K562 (cell line): ENCODE results near the gene B3GNT7. TPM values are rescaled to one million over a fixed set of nuclear protein-coding genes. Genes with fewer than 3 reads are reported as not detected.

Source experiments
- ATAC-seq: fragments of 200-7000 bp; cut with Tn5 transposase; 3 replicates; pipeline ENCODE4 v1.9.1; 2020; ENCODE audit warnings: moderate library complexity
- BruUV-seq: library from RNA; stranded (reverse); fragments of 400-500 nt; replicated peaks from 2 replicates; lab custom pipeline; 2021; lab: Mats Ljungman, UMichigan
- CTCF ChIA-PET: fragments of 300-600 bp; formaldehyde crosslinking; extraction: SDS; loops from one replicate; lab custom pipeline; 2021; ENCODE audit warnings: low intra/inter-chr PET ratio; lab: Yijun Ruan, JAX
- POLR2A ChIA-PET: fragments of 300-600, 350-650 bp; sonication (Branson Sonifier 250); formaldehyde crosslinking; extraction: SDS; loops from one replicate; lab custom pipeline; 2021; ENCODE audit warnings: antibody characterized with exemption, inconsistent platforms; lab: Yijun Ruan, JAX
- DNase-seq, 4 experiments: peaks; one replicate each; pipeline versions ENCODE4 v3.0.0 to v3.0.0-alpha.2; 2011 to 2018; ENCODE audit warnings: low spot score in 3 of 4, mixed read lengths in 3 of 4; ENCODE audit errors: extremely low read depth in 1 of 4
- FAIRE-seq: peaks from 2 replicates; lab custom pipeline; 2011; peaks lifted over from hg19 to GRCh38; lab: Jason Lieb, UNC
- H2AFZ ChIP-seq: 2 replicates; pipeline ENCODE4 v1.6.0; 2011; ENCODE audit warnings: low read depth, low read length, control low read depth, inconsistent platforms
- H3K27ac ChIP-seq: fragments of 200-600 bp; 3 replicates; pipeline ENCODE4 v1.8.0; 2011; ENCODE audit warnings: low read depth, mild to moderate bottlenecking, control low read depth, inconsistent platforms, low read length, moderate library complexity, mixed read lengths; ENCODE audit errors: extremely low read depth
- H3K27me3 ChIP-seq, 2 experiments: fragments of 300-600 bp in 1 of 2; 2 replicates in 1 of 2; 3 replicates in 1 of 2; pipeline versions ENCODE4 v1.6.0 to v1.8.0; 2011; ENCODE audit warnings: inconsistent platforms in 2 of 2, low read length in 2 of 2, mild to moderate bottlenecking in 1 of 2, mixed read lengths in 1 of 2, moderate library complexity in 1 of 2; ENCODE audit not compliant: control insufficient read depth in 2 of 2, insufficient read depth in 2 of 2
- H3K36me3 ChIP-seq: fragments of 300-600 bp; 3 replicates; pipeline ENCODE4 v1.8.0; 2011; ENCODE audit warnings: mild to moderate bottlenecking, low read length, inconsistent platforms; ENCODE audit not compliant: control insufficient read depth, insufficient read depth
- H3K4me1 ChIP-seq, 2 experiments: fragments of 200-600 bp in 1 of 2; replicated peaks in 1 of 2; 2 replicates in 1 of 2; 3 replicates in 1 of 2; pipeline versions ENCODE4 v1.5.1 to v1.8.0; 2011; ENCODE audit warnings: inconsistent platforms in 2 of 2, low read length in 2 of 2, mild to moderate bottlenecking in 1 of 2, mixed read lengths in 1 of 2, moderate library complexity in 1 of 2; ENCODE audit not compliant: control insufficient read depth in 2 of 2, insufficient read depth in 2 of 2
- H3K4me2 ChIP-seq: 2 replicates; pipeline ENCODE4 v1.6.1; 2011; ENCODE audit warnings: low read length, control low read depth, inconsistent platforms, mixed read lengths; ENCODE audit not compliant: insufficient read depth
- H3K4me3 ChIP-seq: fragments of 200-600 bp; sonication (generic), shearing (Covaris generic); 2 replicates; pipeline ENCODE4 v1.5.1; 2016; ENCODE audit warnings: control low read depth, inconsistent platforms
- H3K79me2 ChIP-seq: fragments of 200-600 bp; 3 replicates; pipeline ENCODE4 v1.8.0; 2011; ENCODE audit warnings: low read length, inconsistent platforms; ENCODE audit not compliant: control insufficient read depth, insufficient read depth
- H3K9ac ChIP-seq, 2 experiments: 2 replicates each; pipeline versions ENCODE4 v1.6.0 to v1.6.1; 2011; ENCODE audit warnings: low read depth in 2 of 2, low read length in 2 of 2, control low read depth in 1 of 2, inconsistent platforms in 1 of 2, mild to moderate bottlenecking in 1 of 2, mixed read lengths in 1 of 2; ENCODE audit not compliant: insufficient read depth in 1 of 2
- H3K9me1 ChIP-seq: one replicate; pipeline ENCODE4 v1.6.0; 2011; ENCODE audit warnings: inconsistent platforms, mild to moderate bottlenecking, low read length, moderate library complexity; ENCODE audit not compliant: control insufficient read depth, insufficient read depth
- H3K9me3 ChIP-seq: replicated peaks from 2 replicates; pipeline ENCODE4 v1.5.1; 2011; ENCODE audit warnings: low read depth, low read length, inconsistent platforms; ENCODE audit not compliant: control insufficient read depth, insufficient read depth
- H4K20me1 ChIP-seq: replicated peaks from 2 replicates; pipeline ENCODE4 v1.6.1; 2011; ENCODE audit warnings: low read length, inconsistent platforms, mixed read lengths; ENCODE audit not compliant: control insufficient read depth, insufficient read depth
- ESRRA ChIP-seq: fragments of 450-650 bp; IDR thresholded peaks from 2 replicates; pipeline ENCODE4 v1.6.1; 2014; ENCODE audit warnings: low read depth, mild to moderate bottlenecking, moderate library complexity, borderline replicate concordance
- GABPB1 ChIP-seq: sonication (generic); formaldehyde crosslinking; IDR thresholded peaks from 2 replicates; pipeline ENCODE4 v1.8.0; 2022; ENCODE audit warnings: mild to moderate bottlenecking, missing genetic modification reagents
- GTF2E2 ChIP-seq: fragments of 200-800 bp; sonication (Bioruptor generic); IDR thresholded peaks from 2 replicates; pipeline ENCODE4 v1.6.1; 2016; ENCODE audit warnings: missing genetic modification characterization, missing compliant biosample characterization
- NUFIP1 ChIP-seq: fragments of 450-650 bp; IDR thresholded peaks from 2 replicates; pipeline ENCODE4 v1.6.1; 2018; ENCODE audit not compliant: partially characterized antibody
- RHOXF2B ChIP-seq: fragments of 250-450 bp; sonication (Bioruptor Pico); conservative IDR thresholded peaks from 2 replicates; pipeline ENCODE4 v1.5.1; 2021
- SMARCE1 ChIP-seq: fragments of 450-650 bp; IDR thresholded peaks from 2 replicates; pipeline ENCODE4 v1.7.1; 2016; ENCODE audit warnings: mild to moderate bottlenecking
- WGBS: fragments of 100-300 bp; shearing (Covaris generic); methylation state at CpG from one replicate; pipeline ENCODE4 v1.1.6; 2016; ENCODE audit warnings: low coverage, mixed read lengths; ENCODE audit not compliant: insufficient coverage; ENCODE audit errors: missing lambda C conversion rate; 5-methylcytosine and 5-hydroxymethylcytosine counted together
- in situ Hi-C: fragments of 300-500 bp; cut with MboI; formaldehyde crosslinking; loops from 4 replicates; pipeline ENCODE4 v1.15.0; 2018; ENCODE audit warnings: inconsistent platforms, mixed read lengths
- intact Hi-C: fragments of 100-400 bp; cut with micrococcal nuclease; formaldehyde crosslinking; loops from 2 replicates; pipeline ENCODE4 v1.14.2; 2022
- polyA plus RNA-seq, 8 experiments: library from polyadenylated mRNA; depleted of rRNA in 4 of 8; stranded (reverse) in 5 of 8; unstranded in 3 of 8; fragments of >200 nt; fragmentation: Nextera tagmentation in 2 of 8; fragmentation: Illumina TruSeq in 1 of 8; extraction: Ambion mirVana in 2 of 8; extraction: Trizol in 1 of 8; gene quantifications; 2 replicates each; pipeline versions ENCODE4 v1.2.1 to v1.2.3, GENCODE V29; 2011 to 2014; ENCODE audit warnings: inconsistent platforms in 1 of 8, missing spikeins in 1 of 8
- total RNA-seq, 7 experiments: library from RNA; depleted of rRNA in 6 of 7; stranded (reverse); fragments of >200 nt in 6 of 7; fragmentation: Illumina TruSeq in 2 of 7; extraction: Trizol in 2 of 7; gene quantifications; 2 replicates each; pipeline versions ENCODE4 v1.2.1 to v1.2.3, GENCODE V29; 2011 to 2021; ENCODE audit warnings: low replicate concordance in 1 of 7
- TF ChIP-seq, protein P1 (sequence below), 2 experiments: fragments of 450-650 bp; IDR thresholded peaks; 2 replicates each; pipeline ENCODE4 v1.6.1; 2016
- TF ChIP-seq, protein P2 (sequence below): fragments of 250-450 bp; sonication (Bioruptor Pico); IDR thresholded peaks from 2 replicates; pipeline ENCODE4 v1.9.0; 2021; ENCODE audit warnings: mild to moderate bottlenecking
- TF ChIP-seq, protein P3 (sequence below): fragments of 450-650 bp; IDR thresholded peaks from 2 replicates; pipeline ENCODE4 v1.6.1; 2016
- TF ChIP-seq, protein P4 (sequence below): IDR thresholded peaks from 2 replicates; pipeline ENCODE4 v1.6.1; 2014; ENCODE audit warnings: antibody characterized with exemption

The B3GNT7 gene
- total and polyA plus RNA-seq, 9 of the 15 experiments (the other 6 are each of a cell fraction or from before 2014, with no cell fraction given), result 0.20 TPM; not detected in 8

DNA sequence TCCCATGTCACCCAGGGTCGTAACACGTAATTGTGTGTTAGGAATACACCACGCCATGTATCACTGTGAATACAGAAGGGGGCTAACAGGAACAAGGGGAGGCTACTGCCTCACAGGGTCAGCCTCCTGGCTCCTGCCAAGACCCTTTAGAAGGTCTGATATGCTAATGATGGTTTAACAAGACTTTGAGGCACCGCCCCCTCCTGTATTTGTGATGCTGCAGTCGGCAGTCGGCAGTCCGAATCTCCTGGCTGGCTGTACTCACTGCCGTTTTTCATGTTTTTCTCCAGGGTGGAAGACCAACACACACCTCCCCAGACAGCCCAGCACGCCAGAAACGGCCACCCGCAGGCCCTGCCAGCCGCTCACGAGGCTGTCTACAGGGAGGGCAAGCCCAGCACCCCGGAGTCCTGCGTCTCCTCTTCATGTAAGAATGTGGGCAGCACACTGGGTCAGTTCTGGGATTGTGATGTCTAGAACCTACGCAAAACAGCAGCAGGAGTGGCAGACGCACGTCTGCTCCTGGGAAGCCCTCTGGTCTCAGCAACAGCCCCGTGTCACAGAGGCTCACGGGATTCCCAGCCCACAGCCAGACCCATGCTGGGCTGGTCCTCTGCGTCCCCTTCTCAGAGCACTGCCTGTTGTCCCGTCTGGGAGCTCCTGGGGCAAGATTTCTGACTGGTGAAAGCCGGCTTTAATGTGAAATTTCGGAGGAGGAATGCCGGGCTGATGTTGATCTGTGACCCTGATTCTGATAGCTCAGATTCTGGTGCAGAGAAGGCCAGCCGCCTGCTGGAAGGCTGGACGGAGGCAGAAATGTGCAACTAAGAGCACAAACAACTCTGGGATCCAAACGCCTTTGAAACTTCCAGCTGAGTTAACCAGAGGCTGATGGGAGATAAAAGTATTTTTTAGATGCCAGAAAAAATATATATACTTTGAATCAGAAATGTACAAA is 39.7 kb upstream of the B3GNT7 start:
- no peak overlapping the region; the same call in 1 of the 2 replicates for H3K4me2 ChIP-seq
- ATAC-seq, result peak; percentile 36; the same call in 1 of the 3 replicates
- no peaks in the 10 kb centered on the region for H4K20me1 ChIP-seq
- no peak for DNase-seq
- H2AFZ ChIP-seq, result peak overlapping the region; percentile 17; the same call in 1 of the 2 replicates
- no peak overlapping the region for H3K4me3 ChIP-seq
- ChIA-PET POLR2A (interaction anchor here (1.0 kb wide), 1 partner anchor 9 kb away, joined by 5 read pairs; no protein-coding TSS in a partner anchor), CTCF (no interaction called here)
- peaks cover 0 to 31% of the 10 kb centered on the region in 2 experiments; a peak in 3 of 5 replicates for H3K27me3 ChIP-seq
- no peaks in the 10 kb centered on the region for H3K9me3 ChIP-seq
- H3K4me1 ChIP-seq, result peaks cover 0 to 11% of the 10 kb centered on the region in 2 experiments; a peak in 2 of 5 replicates
- H3K79me2 ChIP-seq, result no peaks in the 10 kb centered on the region
- in situ Hi-C loops (no loop called here), intact Hi-C loops (no loop called here)
- H3K36me3 ChIP-seq, result no peaks in the 10 kb centered on the region
- H3K27ac ChIP-seq, result no peak overlapping the region
- no TSS peak for BruUV-seq
- no peak for FAIRE-seq
- H3K9ac ChIP-seq, result peak overlapping the region in 1 of 2 experiments; percentile 58; a peak in 2 of 4 replicates
- 10% methylated on average over 16 of the region's 28 CpGs for WGBS
- TF ChIP-seq, protein P1, sequence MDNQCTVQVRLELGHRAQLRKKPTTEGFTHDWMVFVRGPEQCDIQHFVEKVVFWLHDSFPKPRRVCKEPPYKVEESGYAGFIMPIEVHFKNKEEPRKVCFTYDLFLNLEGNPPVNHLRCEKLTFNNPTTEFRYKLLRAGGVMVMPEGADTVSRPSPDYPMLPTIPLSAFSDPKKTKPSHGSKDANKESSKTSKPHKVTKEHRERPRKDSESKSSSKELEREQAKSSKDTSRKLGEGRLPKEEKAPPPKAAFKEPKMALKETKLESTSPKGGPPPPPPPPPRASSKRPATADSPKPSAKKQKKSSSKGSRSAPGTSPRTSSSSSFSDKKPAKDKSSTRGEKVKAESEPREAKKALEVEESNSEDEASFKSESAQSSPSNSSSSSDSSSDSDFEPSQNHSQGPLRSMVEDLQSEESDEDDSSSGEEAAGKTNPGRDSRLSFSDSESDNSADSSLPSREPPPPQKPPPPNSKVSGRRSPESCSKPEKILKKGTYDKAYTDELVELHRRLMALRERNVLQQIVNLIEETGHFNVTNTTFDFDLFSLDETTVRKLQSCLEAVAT (IDR thresholded peaks at IDR 0.05), result no peak
- TF ChIP-seq SMARCE1, result no peak
- TF ChIP-seq, protein P2, sequence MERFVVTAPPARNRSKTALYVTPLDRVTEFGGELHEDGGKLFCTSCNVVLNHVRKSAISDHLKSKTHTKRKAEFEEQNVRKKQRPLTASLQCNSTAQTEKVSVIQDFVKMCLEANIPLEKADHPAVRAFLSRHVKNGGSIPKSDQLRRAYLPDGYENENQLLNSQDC, result no peak
- no peak for TF ChIP-seq NUFIP1
- TF ChIP-seq, protein P3, sequence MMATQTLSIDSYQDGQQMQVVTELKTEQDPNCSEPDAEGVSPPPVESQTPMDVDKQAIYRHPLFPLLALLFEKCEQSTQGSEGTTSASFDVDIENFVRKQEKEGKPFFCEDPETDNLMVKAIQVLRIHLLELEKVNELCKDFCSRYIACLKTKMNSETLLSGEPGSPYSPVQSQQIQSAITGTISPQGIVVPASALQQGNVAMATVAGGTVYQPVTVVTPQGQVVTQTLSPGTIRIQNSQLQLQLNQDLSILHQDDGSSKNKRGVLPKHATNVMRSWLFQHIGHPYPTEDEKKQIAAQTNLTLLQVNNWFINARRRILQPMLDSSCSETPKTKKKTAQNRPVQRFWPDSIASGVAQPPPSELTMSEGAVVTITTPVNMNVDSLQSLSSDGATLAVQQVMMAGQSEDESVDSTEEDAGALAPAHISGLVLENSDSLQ, result no peak
- TF ChIP-seq, protein P4, sequence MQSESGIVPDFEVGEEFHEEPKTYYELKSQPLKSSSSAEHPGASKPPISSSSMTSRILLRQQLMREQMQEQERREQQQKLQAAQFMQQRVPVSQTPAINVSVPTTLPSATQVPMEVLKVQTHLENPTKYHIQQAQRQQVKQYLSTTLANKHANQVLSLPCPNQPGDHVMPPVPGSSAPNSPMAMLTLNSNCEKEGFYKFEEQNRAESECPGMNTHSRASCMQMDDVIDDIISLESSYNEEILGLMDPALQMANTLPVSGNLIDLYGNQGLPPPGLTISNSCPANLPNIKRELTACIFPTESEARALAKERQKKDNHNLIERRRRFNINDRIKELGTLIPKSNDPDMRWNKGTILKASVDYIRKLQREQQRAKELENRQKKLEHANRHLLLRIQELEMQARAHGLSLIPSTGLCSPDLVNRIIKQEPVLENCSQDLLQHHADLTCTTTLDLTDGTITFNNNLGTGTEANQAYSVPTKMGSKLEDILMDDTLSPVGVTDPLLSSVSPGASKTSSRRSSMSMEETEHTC, result no peak
- TF ChIP-seq GTF2E2 (tag), result no peak
- TF ChIP-seq RHOXF2B (CRISPR knock-in tag), result no peak
- no peak for TF ChIP-seq GABPB1 (CRISPR knock-in tag)
- TF ChIP-seq ESRRA, result no peak
- H3K9me1 ChIP-seq, result no peaks in the 10 kb centered on the region
